GM12878 (cell line): ENCODE results near the gene IL34. TPM values are rescaled to one million over a fixed set of nuclear protein-coding genes. Genes with fewer than 3 reads are reported as not detected.

Experiments
- ATAC-seq: fragments of 200-7000 bp; cut with Tn5 transposase; 3 replicates; pipeline ENCODE4 v1.9.1; 2020; ENCODE audit warnings: mild to moderate bottlenecking, moderate library complexity
- BruUV-seq: library from RNA; stranded (reverse); fragments of 400-500 nt; replicated peaks from 2 replicates; lab custom pipeline; 2021; lab: Mats Ljungman, UMichigan
- CTCF ChIA-PET: fragments of 300-600 bp; sonication (Branson Sonifier 250); formaldehyde crosslinking; extraction: SDS; loops from one replicate; lab custom pipeline; 2021; ENCODE audit warnings: inconsistent platforms; lab: Yijun Ruan, JAX
- POLR2A ChIA-PET: fragments of 350-600 bp; formaldehyde crosslinking; extraction: SDS; loops from one replicate; lab custom pipeline; 2021; ENCODE audit warnings: inconsistent platforms; lab: Charles Lee
- RAD21 ChIA-PET: fragments of 300-600 bp; sonication (Branson Sonifier 250); formaldehyde crosslinking; loops from one replicate; lab custom pipeline; 2023; ENCODE audit warnings: antibody characterized with exemption; ENCODE audit not compliant: unreplicated experiment; lab: Charles Lee
- SMC1A ChIA-PET: fragments of 300-600 bp; sonication (Branson Sonifier 250); formaldehyde crosslinking; loops from one replicate; lab custom pipeline; 2023; ENCODE audit not compliant: unreplicated experiment, uncharacterized antibody; lab: Charles Lee
- DNase-seq: peaks from one replicate; pipeline ENCODE4 v3.0.0-alpha.2; 2011; ENCODE audit warnings: low read depth, low spot score
- FAIRE-seq: peaks from 3 replicates; lab custom pipeline; 2011; peaks lifted over from hg19 to GRCh38; lab: Jason Lieb, UNC
- H2AFZ ChIP-seq: 2 replicates; pipeline ENCODE4 v1.6.0; 2011; ENCODE audit warnings: low read depth, low read length, control low read depth; ENCODE audit not compliant: control insufficient read depth
- H3K27ac ChIP-seq: 2 replicates; pipeline ENCODE4 v1.5.1; 2011; ENCODE audit warnings: control low read depth; ENCODE audit not compliant: control insufficient read depth, insufficient read depth
- H3K27me3 ChIP-seq, 2 experiments: replicated peaks in 1 of 2; 2 replicates each; pipeline versions ENCODE4 v1.6.0 to v1.6.1; 2011; ENCODE audit warnings: low read length in 1 of 2; ENCODE audit not compliant: control insufficient read depth in 2 of 2, insufficient read depth in 2 of 2
- H3K36me3 ChIP-seq, 2 experiments: 2 replicates each; pipeline ENCODE4 v1.5.1; 2011; ENCODE audit warnings: low read length in 1 of 2; ENCODE audit not compliant: control insufficient read depth in 2 of 2, insufficient read depth in 2 of 2
- H3K4me1 ChIP-seq: 2 replicates; pipeline ENCODE4 v1.6.1; 2011; ENCODE audit warnings: mild to moderate bottlenecking, low read length, moderate library complexity, mixed read lengths; ENCODE audit not compliant: control insufficient read depth, insufficient read depth
- H3K4me2 ChIP-seq: 2 replicates; pipeline ENCODE4 v1.6.0; 2011; ENCODE audit warnings: control low read depth; ENCODE audit not compliant: control insufficient read depth, insufficient read depth
- H3K4me3 ChIP-seq: fragments of 200-600 bp; sonication (generic); 2 replicates; pipeline ENCODE4 v1.5.1; 2016
- H3K79me2 ChIP-seq: 2 replicates; pipeline ENCODE4 v1.6.0; 2011; ENCODE audit warnings: low read length; ENCODE audit not compliant: control insufficient read depth, insufficient read depth
- H3K9ac ChIP-seq: 2 replicates; pipeline ENCODE4 v1.8.0; 2011; ENCODE audit warnings: low read length, control low read depth, mixed read lengths; ENCODE audit not compliant: control insufficient read depth, insufficient read depth
- H3K9me3 ChIP-seq: replicated peaks from 3 replicates; pipeline ENCODE4 v1.5.1; 2011; ENCODE audit warnings: mild to moderate bottlenecking, low read length; ENCODE audit not compliant: control insufficient read depth, insufficient read depth
- H4K20me1 ChIP-seq: 2 replicates; pipeline ENCODE4 v1.6.0; 2011; ENCODE audit not compliant: control insufficient read depth, insufficient read depth
- ASH2L ChIP-seq: fragments of 300-600, 200-600 bp; sonication (generic); IDR thresholded peaks from 2 replicates; pipeline ENCODE4 v1.6.1; 2017; ENCODE audit warnings: low read depth, mild to moderate bottlenecking, borderline replicate concordance
- CHD4 ChIP-seq: fragments of 200-600 bp; sonication (generic); IDR thresholded peaks from 2 replicates; pipeline ENCODE4 v1.6.1; 2016; ENCODE audit warnings: mild to moderate bottlenecking
- EED ChIP-seq: sonication (generic); IDR thresholded peaks from 2 replicates; pipeline ENCODE4 v1.6.1; 2016; ENCODE audit warnings: antibody characterized with exemption, low read depth
- GATAD2B ChIP-seq: fragments of 450-650 bp; conservative IDR thresholded peaks from 2 replicates; pipeline ENCODE4 v1.6.1; 2017; ENCODE audit warnings: low read depth, mild to moderate bottlenecking, moderate library complexity
- HDAC6 ChIP-seq: fragments of 200-600 bp; sonication (generic); IDR thresholded peaks from one replicate; pipeline ENCODE4 v1.8.0; 2017; ENCODE audit warnings: antibody characterized with exemption; ENCODE audit not compliant: unreplicated experiment
- RBBP5 ChIP-seq: fragments of 200-600 bp; sonication (generic); conservative IDR thresholded peaks from 2 replicates; pipeline ENCODE4 v1.6.1; 2016
- SIN3A ChIP-seq: IDR thresholded peaks from 2 replicates; pipeline ENCODE4 v1.6.1; 2012; ENCODE audit warnings: low read depth, low read length, improper control_type of control experiment
- SMAD5 ChIP-seq: IDR thresholded peaks from 2 replicates; pipeline ENCODE4 v1.6.1; 2016; ENCODE audit warnings: antibody characterized with exemption, low read depth
- STAT1 ChIP-seq: fragments of 450-650 bp; conservative IDR thresholded peaks from 2 replicates; pipeline ENCODE4 v1.6.1; 2014; ENCODE audit warnings: antibody characterized with exemption, mild to moderate bottlenecking
- YBX1 ChIP-seq: fragments of 450-650 bp; IDR thresholded peaks from 2 replicates; pipeline ENCODE4 v1.6.1; 2016; ENCODE audit warnings: antibody characterized with exemption
- YY1 ChIP-seq: IDR thresholded peaks from 2 replicates; pipeline ENCODE4 v1.6.1; 2011; ENCODE audit warnings: low read depth, mild to moderate bottlenecking, low read length
- whole genome bisulfite sequencing: methylation state at CpG from one replicate; pipeline ENCODE4 v1.1.6; 2016; ENCODE audit warnings: low lambda C conversion rate; ENCODE audit not compliant: insufficient replicate concordance, insufficient coverage; ENCODE audit errors: missing lambda C conversion rate; 5-methylcytosine and 5-hydroxymethylcytosine counted together
- in situ Hi-C: fragments of 300-500 bp; cut with MboI; formaldehyde crosslinking; loops from 9 replicates; pipeline ENCODE4 v1.14.3; 2018; ENCODE audit warnings: mixed read lengths
- intact Hi-C: fragments of 100-400 bp; cut with micrococcal nuclease; formaldehyde crosslinking; loops from one replicate; pipeline ENCODE4 v1.14.2; 2022; ENCODE audit not compliant: unreplicated experiment
- polyA plus RNA-seq, 11 experiments: library from polyadenylated mRNA; depleted of rRNA in 4 of 11; unstranded in 6 of 11; stranded (reverse) in 5 of 11; fragments of >200 nt; fragmentation: Nextera tagmentation in 4 of 11; fragmentation: Illumina TruSeq in 1 of 11; extraction: Ambion mirVana in 4 of 11; extraction: Trizol in 1 of 11; gene quantifications; 1 replicate in 1 of 11; 2 replicates in 10 of 11; pipeline versions ENCODE4 v1.2.1 to v1.2.3, GENCODE V29; 2011 to 2016; ENCODE audit warnings: inconsistent platforms in 2 of 11, missing spikeins in 2 of 11, low read depth in 1 of 11
- total RNA-seq, 4 experiments: library from RNA; depleted of rRNA in 3 of 4; stranded (reverse); fragments of >200 nt in 3 of 4; fragmentation: Illumina TruSeq in 1 of 4; extraction: Trizol in 1 of 4; gene quantifications; 2 replicates each; pipeline versions ENCODE4 v1.2.1 to v1.2.3, GENCODE V29; 2013 to 2021
- TF ChIP-seq, protein P1 (sequence below): fragments of 450-650 bp; IDR thresholded peaks from 2 replicates; pipeline ENCODE4 v1.6.1; 2016; ENCODE audit warnings: mild to moderate bottlenecking
- TF ChIP-seq, protein P2 (sequence below): fragments of 450-650 bp; IDR thresholded peaks from 2 replicates; pipeline ENCODE4 v1.6.1; 2014; ENCODE audit warnings: mild to moderate bottlenecking
- TF ChIP-seq, protein P3 (sequence below): fragments of 450-650 bp; formaldehyde crosslinking; IDR thresholded peaks from 2 replicates; pipeline ENCODE4 v1.4.0; 2020; ENCODE audit warnings: mild to moderate bottlenecking, moderate library complexity
- TF ChIP-seq, protein P4 (sequence below): IDR thresholded peaks from 2 replicates; pipeline ENCODE4 v1.6.1; 2012; ENCODE audit warnings: low read depth, low read length, improper control_type of control experiment

IL34 gene
- total and polyA plus RNA-seq, 10 of the 15 experiments (the other 5 are each of a cell fraction or from before 2014, with no cell fraction given), result 0.27 to 0.40 TPM; not detected in 8

DNA sequence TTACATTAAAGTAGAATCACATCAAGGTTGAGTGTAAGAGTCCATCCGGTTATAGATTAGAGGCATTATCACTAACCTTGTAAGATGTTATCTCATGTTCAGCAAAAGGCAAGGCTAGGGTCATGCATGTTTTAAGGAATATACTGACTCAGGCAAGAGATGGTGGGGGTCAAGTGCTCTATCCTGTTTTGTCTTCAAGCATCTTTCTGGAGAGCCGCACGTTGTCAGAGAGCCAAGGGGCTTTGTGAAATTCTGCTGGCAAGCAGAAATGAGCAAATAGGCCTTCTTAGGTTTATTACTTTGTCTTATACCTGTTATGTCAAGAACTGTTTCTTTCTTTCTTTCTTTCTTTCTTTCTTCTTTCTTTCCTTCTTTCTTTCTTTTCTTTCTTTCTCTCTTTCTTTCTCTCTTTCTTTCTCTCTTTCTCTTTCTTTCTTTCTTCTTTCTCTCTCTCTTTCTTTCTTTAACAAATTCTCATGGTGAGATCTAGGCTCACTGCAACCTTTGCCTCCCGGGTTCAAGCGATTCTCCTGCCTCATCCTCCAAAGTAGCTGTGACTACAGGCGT lies 47.3 kb upstream of the IL34 start (continued):
- TF ChIP-seq YBX1 (no peak), STAT1 (no peak), YY1 (no peak), HDAC6 (no peak), EED (no peak)
- TF ChIP-seq, protein P1, sequence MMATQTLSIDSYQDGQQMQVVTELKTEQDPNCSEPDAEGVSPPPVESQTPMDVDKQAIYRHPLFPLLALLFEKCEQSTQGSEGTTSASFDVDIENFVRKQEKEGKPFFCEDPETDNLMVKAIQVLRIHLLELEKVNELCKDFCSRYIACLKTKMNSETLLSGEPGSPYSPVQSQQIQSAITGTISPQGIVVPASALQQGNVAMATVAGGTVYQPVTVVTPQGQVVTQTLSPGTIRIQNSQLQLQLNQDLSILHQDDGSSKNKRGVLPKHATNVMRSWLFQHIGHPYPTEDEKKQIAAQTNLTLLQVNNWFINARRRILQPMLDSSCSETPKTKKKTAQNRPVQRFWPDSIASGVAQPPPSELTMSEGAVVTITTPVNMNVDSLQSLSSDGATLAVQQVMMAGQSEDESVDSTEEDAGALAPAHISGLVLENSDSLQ, result no peak
- TF ChIP-seq, protein P2, sequence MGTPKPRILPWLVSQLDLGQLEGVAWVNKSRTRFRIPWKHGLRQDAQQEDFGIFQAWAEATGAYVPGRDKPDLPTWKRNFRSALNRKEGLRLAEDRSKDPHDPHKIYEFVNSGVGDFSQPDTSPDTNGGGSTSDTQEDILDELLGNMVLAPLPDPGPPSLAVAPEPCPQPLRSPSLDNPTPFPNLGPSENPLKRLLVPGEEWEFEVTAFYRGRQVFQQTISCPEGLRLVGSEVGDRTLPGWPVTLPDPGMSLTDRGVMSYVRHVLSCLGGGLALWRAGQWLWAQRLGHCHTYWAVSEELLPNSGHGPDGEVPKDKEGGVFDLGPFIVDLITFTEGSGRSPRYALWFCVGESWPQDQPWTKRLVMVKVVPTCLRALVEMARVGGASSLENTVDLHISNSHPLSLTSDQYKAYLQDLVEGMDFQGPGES, result no peak

DNA sequence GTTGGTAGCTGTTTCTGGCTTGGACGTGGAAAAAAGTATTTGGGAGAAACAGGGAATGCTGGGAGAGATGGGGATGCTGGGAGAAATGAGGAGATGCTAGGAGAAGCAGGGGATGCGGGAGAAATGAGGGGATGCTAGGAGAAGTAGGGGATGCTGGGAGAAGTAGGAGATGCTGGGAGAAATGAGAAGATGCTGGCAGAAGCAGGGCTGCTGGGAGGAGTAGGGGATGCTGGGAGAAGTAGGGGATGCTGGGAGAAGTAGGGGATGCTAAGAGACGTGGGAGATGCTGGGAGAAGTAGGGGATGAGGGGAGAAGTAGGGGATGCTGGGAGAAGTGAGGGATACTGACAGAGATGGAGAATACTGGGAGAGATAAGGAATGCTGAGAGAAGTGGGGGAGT lies 45.6 kb upstream of the IL34 start:
- no peaks in the 10 kb centered on the region for H3K36me3 ChIP-seq
- SMC1A ChIA-PET, result no interaction called here
- no TSS peak for BruUV-seq

More for the DNA sequence above, 45.6 kb upstream of the IL34 start:
- Histone ChIP-seq H4K20me1 (no peaks in the 10 kb centered on the region), H3K9ac (no peak overlapping the region), H3K4me1 (no peaks in the 10 kb centered on the region), H3K4me3 (no peak overlapping the region), H3K27ac (no peak overlapping the region), H2AFZ (no peak overlapping the region), H3K4me2 (no peak overlapping the region), H3K9me3 (no peaks in the 10 kb centered on the region), H3K79me2 (no peaks in the 10 kb centered on the region), H3K27me3 (peaks cover 0 to 1% of the 10 kb centered on the region in 2 experiments; a peak in 2 of 4 replicates)
- ChIA-PET POLR2A (no interaction called here), CTCF (no interaction called here), RAD21 (no interaction called here)
- DNase-seq, result no peak
- 2% methylated on average over 3 of the region's 3 CpGs for WGBS
- no peak for FAIRE-seq
- in situ Hi-C loops, result no loop called here
- intact Hi-C loops, result no loop called here
- TF ChIP-seq GATAD2B, result no peak
- TF ChIP-seq SMAD5, result no peak
- no peak for TF ChIP-seq SIN3A
- TF ChIP-seq, protein P3, sequence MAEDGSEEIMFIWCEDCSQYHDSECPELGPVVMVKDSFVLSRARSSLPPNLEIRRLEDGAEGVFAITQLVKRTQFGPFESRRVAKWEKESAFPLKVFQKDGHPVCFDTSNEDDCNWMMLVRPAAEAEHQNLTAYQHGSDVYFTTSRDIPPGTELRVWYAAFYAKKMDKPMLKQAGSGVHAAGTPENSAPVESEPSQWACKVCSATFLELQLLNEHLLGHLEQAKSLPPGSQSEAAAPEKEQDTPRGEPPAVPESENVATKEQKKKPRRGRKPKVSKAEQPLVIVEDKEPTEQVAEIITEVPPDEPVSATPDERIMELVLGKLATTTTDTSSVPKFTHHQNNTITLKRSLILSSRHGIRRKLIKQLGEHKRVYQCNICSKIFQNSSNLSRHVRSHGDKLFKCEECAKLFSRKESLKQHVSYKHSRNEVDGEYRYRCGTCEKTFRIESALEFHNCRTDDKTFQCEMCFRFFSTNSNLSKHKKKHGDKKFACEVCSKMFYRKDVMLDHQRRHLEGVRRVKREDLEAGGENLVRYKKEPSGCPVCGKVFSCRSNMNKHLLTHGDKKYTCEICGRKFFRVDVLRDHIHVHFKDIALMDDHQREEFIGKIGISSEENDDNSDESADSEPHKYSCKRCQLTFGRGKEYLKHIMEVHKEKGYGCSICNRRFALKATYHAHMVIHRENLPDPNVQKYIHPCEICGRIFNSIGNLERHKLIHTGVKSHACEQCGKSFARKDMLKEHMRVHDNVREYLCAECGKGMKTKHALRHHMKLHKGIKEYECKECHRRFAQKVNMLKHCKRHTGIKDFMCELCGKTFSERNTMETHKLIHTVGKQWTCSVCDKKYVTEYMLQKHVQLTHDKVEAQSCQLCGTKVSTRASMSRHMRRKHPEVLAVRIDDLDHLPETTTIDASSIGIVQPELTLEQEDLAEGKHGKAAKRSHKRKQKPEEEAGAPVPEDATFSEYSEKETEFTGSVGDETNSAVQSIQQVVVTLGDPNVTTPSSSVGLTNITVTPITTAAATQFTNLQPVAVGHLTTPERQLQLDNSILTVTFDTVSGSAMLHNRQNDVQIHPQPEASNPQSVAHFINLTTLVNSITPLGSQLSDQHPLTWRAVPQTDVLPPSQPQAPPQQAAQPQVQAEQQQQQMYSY (CRISPR knock-in tag), result no peak
- TF ChIP-seq CHD4, result no peak
- TF ChIP-seq, protein P4, sequence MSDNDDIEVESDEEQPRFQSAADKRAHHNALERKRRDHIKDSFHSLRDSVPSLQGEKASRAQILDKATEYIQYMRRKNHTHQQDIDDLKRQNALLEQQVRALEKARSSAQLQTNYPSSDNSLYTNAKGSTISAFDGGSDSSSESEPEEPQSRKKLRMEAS, result no peak
- no peak for TF ChIP-seq ASH2L
- TF ChIP-seq, protein P2, result no peak
- TF ChIP-seq RBBP5, result no peak
- no peak for ATAC-seq
